NCI-H2196 treated with DMSO at 0.1 percent for 48 hours (cell line): Measurements from ENCODE around the gene TCF4.

Experiments used
- DNase-seq: peaks from one replicate; lab custom pipeline; 2025; ENCODE audit not compliant: unreplicated experiment; lab: John Stamatoyannopoulos, UW

The TCF4 gene

GRCh38 chr18:55444536-55444935 is 143.5 kb downstream of the TCF4 start:
- no peak for DNase-seq

- DNase-seq: no peak
Measured at GRCh38 chr18:55443776-55444175, 144.2 kb downstream of the TCF4 start.

- no peak for DNase-seq
Measured at GRCh38 chr18:55442561-55442960, 145.4 kb downstream of the TCF4 start.

- DNase-seq: no peak
Measured at GRCh38 chr18:55440988-55441387, 147.0 kb downstream of the TCF4 start.

- DNase-seq: no peak
Measured at GRCh38 chr18:55439056-55439455, 148.9 kb downstream of the TCF4 start.

GRCh38 chr18:55435592-55435991 is 152.4 kb downstream of the TCF4 start:
- no peak for DNase-seq

- no peak for DNase-seq
Measured at GRCh38 chr18:55433648-55434047, 154.3 kb downstream of the TCF4 start.

GRCh38 chr18:55433140-55433539 is 154.9 kb downstream of the TCF4 start:
- DNase-seq: no peak

GRCh38 chr18:55432307-55433040 is 155.5 kb downstream of the TCF4 start:
- no peak for DNase-seq

- no peak for DNase-seq
Measured at GRCh38 chr18:55430026-55430425, 158.0 kb downstream of the TCF4 start.

GRCh38 chr18:55427951-55428350 is 160.0 kb downstream of the TCF4 start:
- DNase-seq: no peak

- DNase-seq: no peak
Measured at GRCh38 chr18:55425698-55426097, 162.3 kb downstream of the TCF4 start.

- DNase-seq: no peak
Measured at GRCh38 chr18:55422456-55423180, 165.4 kb downstream of the TCF4 start.

GRCh38 chr18:55421615-55422419 is 166.2 kb downstream of the TCF4 start:
- DNase-seq: no peak

- DNase-seq: no peak
Measured at GRCh38 chr18:55421308-55421614, 166.7 kb downstream of the TCF4 start.

- DNase-seq: no peak
Measured at GRCh38 chr18:55420665-55421307, 167.2 kb downstream of the TCF4 start.

- no peak for DNase-seq
Measured at GRCh38 chr18:55419947-55420664, 167.9 kb downstream of the TCF4 start.

GRCh38 chr18:55419132-55419946 is 168.7 kb downstream of the TCF4 start:
- no peak for DNase-seq

GRCh38 chr18:55418439-55418838 is 169.6 kb downstream of the TCF4 start:
- no peak for DNase-seq

GRCh38 chr18:55416791-55417190 is 171.2 kb downstream of the TCF4 start:
- no peak for DNase-seq
